Cerebellar cortex (tissue), 1 donor: ENCODE measurements around the gene IMPDH2.

Source experiments
- DNase-seq: peaks from one replicate; pipeline ENCODE4 v3.0.0-alpha.2; 2015; ENCODE audit warnings: low spot score

IMPDH2 gene

GRCh38 chr3:48980295-48980694 is 48.9 kb downstream of the IMPDH2 start:
- no peak for DNase-seq

- no peak for DNase-seq
Observed at GRCh38 chr3:48979451-48979850, 49.7 kb downstream of the IMPDH2 start.
